ENCODE measurements around the gene EFNB2.

DNA sequence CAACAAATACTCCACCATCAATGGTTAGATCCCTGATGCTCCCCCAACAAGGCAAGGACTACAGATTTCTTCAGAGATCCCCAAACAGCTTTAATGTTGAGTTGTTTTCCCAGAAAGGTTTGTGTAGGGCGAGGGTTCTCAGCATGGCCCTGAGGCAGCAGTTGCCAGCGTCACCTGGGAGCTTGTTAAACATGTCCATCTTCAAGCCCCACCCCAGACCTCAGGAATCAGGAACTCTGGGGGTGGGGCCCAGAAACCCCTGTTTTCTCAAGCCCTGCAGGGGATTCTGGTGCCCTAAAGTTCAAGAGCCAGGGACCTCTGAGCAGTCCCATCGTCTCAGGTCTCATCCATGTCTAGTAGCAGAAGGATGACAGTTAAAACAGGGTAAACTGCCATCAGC is 9.6 kb downstream of the EFNB2 start:
- TF ChIP-seq, protein P1, sequence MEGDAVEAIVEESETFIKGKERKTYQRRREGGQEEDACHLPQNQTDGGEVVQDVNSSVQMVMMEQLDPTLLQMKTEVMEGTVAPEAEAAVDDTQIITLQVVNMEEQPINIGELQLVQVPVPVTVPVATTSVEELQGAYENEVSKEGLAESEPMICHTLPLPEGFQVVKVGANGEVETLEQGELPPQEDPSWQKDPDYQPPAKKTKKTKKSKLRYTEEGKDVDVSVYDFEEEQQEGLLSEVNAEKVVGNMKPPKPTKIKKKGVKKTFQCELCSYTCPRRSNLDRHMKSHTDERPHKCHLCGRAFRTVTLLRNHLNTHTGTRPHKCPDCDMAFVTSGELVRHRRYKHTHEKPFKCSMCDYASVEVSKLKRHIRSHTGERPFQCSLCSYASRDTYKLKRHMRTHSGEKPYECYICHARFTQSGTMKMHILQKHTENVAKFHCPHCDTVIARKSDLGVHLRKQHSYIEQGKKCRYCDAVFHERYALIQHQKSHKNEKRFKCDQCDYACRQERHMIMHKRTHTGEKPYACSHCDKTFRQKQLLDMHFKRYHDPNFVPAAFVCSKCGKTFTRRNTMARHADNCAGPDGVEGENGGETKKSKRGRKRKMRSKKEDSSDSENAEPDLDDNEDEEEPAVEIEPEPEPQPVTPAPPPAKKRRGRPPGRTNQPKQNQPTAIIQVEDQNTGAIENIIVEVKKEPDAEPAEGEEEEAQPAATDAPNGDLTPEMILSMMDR (IDR thresholded peaks at IDR 0.05; ENCODE audit: low read length) = no peak
- TF ChIP-seq EZH2 (optimal IDR thresholded peaks at IDR 0.05; ENCODE audit: low read depth, low read length) = no peak
- TF ChIP-seq EZH2phosphoT487 (IDR thresholded peaks at IDR 0.05; ENCODE audit: low read length) = no peak

All from MM.1S (cell line).